Fibroblast of peridontal ligament (primary cell): Measurements from ENCODE around the gene LRRC70.

Experiments used
- DNase-seq: peaks from one replicate; pipeline ENCODE4 v3.0.0-alpha.2; 2010; ENCODE audit errors: extremely low read depth

LRRC70 gene

DNA sequence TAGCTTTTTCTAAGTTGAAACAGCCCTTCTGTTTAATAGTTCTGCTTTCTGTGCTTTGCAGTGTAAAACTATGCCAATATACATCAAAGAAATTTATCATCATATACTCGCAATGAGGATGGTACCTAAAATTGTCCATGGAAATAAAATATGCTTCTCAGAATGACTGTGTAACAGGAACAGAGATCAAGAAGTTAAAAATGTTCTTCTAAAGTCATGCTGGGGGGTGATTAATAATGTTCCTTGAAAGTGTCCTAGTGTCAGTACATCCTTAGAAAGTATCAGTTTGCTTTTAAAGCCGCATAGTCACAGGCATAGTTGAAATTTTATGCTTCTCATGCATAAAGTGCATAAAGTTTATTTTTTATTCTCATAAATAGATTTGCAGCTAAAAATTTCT is 4.0 kb upstream of the LRRC70 start:
- DNase-seq = no peak

DNA sequence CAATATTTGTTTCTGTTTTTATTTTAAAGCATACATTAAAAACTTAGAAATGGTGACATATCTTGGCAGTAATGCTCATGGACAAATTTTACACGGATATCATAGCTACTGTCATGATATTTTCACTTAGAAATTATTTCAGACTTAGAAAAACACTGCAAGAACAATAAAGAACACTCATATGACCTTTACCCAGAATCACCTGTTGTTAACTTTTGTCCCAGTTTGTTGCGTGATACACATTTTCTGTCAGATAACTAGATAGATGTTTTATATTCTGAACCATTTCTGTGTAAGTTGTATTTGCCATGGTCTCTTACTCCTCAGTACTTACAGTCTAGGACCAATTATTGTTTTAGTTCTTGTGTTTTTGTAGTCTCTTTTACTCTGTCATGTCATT is 3.6 kb upstream of the LRRC70 start:
- no peak for DNase-seq

DNA sequence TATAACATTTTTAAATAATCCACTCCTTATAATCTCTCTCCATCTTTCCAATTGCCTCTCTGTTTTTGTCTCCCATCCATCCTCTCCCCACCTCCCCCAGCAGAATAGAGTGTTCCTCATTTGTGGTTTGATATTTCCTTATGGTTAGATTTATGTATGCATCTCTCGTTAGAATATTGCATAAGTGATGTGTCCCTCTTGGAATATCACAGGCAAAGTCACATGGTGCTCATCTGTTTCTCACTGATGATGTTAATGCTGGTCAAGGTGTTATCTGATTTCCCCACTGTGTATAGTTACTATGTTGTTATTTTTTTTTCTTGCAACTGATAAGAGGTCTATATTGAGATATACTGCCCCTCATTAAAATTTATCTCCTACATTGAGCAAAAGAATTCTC is 3.1 kb upstream of the LRRC70 start:
- no peak for DNase-seq

DNA sequence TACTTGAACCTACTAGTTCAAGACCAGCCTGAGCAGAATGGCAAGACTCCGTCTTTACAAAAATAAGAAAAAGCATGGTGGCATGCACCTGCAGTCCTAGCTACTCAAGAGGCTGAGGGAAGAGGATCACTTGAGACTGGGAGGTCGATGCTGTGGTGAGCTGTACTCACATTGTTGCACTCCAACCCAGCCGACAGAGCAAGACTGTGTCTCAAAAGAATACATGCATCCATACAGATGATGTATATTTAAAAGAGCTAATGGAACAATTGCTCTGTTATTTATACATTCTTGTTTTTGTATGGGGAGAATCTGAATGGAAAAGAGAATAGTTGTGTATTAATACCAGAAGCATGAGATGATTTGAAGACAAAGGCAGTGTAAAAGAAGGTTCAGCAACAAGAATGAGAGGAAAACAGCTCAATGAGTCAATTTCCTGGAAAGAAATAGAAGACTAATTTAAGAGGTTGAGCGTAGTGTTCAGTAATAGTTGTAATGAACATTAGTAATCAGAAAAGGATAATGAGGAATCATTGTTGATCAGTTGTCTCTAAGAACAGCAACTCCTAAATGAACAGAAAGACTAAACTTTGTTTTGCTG is 1.9 kb upstream of the LRRC70 start:
- no peak for DNase-seq

DNA sequence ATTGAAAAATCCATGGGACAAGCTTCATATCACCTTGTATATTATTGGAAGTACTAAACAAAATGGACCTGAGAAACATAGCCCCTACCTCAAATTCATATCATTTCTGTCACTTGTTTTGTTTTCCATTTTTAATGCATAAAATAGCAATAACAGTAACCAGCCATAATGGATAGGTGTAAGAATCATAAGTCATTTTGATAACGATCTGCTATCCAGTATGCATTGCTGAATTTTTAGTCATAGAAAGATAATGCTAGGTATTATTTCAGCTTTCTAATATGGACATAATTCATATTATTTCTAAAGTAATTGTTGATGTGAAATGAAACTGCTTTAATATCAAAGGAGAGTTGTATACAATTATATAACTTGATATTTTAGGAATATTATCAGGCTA is 1.1 kb upstream of the LRRC70 start:
- DNase-seq = no peak

DNA sequence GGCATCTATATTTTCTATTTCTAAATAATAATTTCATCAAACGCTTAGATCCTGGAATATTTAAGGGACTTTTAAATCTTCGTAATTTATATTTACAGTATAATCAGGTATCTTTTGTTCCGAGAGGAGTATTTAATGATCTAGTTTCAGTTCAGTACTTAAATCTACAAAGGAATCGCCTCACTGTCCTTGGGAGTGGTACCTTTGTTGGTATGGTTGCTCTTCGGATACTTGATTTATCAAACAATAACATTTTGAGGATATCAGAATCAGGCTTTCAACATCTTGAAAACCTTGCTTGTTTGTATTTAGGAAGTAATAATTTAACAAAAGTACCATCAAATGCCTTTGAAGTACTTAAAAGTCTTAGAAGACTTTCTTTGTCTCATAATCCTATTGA is 1.1 kb downstream of the LRRC70 start:
- no peak for DNase-seq

DNA sequence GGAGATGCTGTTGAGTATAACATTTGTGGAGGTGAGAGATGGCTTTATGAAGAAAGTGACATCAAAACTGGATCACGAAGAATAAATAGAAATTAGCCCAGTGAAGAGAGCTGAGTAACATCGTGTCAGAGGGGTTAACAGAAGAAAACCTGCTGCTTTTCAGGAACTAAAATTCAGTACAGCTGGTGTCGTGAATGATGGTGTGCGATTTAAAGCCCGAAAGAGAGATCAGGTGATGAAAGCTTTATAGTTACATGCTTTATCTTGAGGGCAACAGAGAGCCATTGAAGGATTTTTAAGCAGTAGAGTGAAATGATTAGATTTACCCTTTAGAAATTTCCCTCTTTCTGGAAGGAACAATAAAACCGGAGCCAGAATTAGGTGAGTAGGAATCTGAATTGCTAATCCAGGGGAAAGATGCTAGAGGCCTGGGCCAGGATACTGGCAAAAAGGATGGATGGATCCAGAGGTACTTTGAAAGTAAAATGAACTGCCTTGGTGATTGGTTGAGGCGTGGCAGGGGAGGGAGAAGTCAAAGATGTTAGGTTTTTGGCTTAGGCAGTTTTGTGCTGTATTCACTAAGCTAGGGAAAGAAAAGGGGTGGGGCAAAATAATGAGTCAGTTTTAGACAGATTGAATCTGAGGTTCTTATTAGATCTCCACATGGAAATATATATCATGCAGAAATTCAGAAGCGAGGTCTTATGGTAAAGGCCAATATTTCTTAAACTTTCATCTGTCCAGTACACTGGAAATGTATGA is 3.4 kb downstream of the LRRC70 start:
- DNase-seq = no peak

DNA sequence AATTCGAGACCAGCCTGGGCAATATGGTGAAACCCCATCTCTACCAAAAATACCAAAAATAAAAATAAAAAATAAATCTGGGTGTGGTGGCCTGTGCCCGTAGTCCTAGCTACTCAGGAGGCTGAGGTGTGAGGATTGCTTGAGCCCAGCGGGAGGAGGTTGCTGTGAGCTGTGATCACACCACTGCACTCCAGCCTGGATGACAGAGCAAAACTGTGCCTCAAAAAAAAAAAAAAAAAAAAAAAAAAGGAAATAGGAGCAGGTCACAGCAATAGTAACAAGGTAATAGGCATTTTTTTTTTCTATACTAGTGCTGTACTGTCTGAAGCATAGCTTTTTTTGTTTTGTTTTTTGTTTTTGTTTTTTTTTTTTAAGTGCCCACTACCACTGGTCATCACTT is 5.8 kb downstream of the LRRC70 start:
- DNase-seq = no peak

DNA sequence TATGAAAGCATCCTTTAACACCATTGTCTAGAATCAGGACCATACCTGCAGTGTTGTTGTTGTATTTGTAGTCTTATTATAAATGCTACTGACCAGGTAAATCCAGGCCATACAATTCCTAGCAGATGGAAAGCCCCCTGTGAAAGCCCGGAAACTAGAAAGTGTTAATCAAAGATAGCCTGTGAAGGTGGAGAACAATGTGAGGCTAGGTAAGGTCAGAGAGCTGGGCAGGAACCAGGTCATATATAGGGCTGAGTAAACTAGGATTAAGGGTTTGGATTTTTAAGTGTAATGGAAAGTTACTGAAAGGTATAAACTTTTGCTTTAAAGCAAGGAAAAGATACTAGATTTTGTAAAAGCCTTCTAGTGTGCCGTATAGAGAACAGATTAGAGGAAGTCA is 6.7 kb downstream of the LRRC70 start:
- no peak for DNase-seq

DNA sequence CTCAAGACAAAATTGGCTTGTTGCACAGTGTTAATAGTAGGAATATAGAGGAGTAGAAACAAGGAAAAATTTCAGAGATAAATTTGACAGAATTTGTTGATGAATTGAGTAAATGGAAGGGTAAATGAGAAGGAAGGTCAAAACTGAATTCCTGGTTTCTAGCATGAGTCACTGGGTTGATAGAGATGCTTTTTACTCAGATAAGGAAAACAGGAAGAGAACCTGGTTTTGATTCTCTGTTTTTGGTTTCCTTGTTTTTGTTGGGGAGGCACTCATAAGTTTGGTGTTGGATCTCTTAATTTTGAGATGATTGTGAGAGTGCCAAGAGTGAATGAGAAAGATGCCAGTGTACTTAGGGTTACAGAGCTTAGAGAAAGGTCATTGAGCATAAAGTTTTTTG is 7.1 kb downstream of the LRRC70 start:
- no peak for DNase-seq

DNA sequence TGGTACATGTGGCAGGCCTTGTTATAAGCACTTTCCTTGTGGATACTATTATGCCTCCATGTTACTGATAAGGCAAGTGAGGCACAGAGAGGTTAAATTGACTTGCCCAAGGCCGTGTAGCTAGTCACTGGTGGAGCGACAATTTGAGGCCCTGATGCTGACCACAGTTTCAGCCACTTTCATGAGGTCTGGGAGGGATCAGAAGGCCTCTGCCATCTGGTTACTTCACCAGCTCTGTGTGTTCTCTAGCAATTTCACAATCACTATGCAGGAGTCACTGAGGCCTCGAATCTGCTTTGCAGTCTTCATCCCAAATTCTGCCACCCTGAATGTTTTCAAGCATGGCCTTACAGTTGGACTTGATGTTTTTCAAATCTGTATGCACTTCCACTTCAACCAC is 9.1 kb downstream of the LRRC70 start:
- DNase-seq = peak; percentile 33

DNA sequence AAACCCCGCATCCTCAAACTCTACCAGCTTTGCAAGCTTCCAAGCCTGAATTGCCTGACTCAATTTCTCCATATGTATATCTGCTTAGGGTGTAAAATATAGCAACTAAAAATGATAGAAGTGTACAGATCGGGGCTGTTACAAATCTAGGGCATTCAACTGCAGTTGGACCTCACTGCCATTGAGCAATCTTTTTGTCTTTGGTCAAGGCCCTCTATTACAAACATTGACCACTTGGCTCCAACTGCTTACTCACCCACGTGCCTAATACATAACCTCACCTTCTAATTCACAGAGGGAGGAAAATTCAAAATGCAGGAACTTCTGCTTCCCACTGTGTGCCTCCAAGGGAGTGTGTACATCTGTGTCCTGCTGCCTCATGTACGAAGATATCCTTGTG is 10.0 kb downstream of the LRRC70 start:
- no peak for DNase-seq

DNA sequence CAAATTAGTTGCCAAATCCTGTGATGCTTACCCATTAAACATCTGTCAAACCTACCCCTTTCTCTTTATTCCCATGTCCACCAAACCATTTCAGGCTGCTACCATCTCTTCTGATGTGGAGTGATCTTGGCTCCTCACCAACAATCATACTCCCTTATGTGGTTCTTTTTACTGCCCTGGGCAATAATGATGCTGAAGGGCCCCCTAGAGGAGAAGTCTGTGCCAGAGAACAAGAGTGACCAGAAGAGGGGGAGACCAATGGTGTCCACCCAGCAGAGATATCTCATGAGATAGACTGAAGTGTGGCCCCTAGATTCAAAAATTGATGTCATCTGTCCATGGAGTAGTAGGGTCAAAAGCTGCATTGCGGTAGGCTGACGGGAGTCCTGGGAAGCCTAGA is 10.9 kb downstream of the LRRC70 start:
- no peak for DNase-seq

DNA sequence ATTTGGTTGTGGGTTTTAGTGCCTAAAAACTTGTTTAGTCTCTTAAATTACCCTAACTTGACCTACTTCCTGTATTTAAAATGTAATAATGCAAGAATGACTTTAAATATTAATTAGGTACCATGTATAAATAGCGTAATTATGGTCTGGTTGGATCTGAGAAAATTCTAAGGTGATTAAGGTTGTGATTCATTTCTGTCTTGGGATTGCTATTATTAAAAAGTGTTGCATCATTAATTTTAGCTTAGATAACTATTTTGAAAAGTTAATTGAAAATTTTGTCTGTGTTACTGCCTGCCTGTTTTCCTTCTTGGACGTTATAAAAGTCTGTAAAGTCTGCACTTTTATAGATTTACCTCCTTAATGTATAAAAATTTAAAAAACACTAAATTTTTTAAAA is 11.8 kb downstream of the LRRC70 start:
- DNase-seq = no peak

DNA sequence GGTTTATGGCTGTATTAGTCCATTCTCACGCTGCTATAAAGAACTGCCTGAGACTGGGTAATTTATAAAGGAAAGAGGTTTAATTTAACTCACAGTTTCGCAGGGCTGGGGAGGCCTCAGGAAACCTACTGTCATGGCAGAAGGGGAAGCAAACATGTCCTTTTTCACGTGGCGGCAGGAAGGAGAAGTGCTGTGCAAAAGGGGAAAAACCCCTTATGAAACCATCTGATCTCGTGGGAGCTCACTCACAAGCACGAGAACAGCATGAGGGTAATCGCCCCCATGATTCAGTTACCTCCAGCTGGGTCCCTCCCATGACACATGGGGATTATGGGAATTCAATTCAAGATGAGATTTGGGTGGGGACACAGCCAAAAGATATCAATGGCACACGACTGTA is 13.9 kb downstream of the LRRC70 start:
- no peak for DNase-seq

DNA sequence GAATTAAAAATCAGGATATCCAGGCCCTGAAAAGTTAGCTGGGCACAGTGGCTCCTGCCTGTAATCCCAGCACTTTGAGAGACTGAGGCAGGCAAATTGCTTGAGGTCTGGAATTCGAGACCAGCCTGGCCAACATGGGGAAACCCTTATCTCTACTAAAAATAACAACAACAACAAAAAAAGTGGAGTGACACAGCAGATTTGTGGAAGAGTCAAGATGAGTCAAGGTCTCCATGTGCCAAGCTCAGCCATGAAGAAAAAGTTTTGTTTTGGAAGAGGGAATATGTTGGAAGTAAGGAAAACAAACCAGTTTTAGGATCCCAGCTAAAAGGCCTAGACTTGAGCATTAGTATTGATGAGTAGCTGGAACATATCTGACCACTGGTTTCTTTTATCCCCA is 14.7 kb downstream of the LRRC70 start:
- peak; percentile 49 for DNase-seq

DNA sequence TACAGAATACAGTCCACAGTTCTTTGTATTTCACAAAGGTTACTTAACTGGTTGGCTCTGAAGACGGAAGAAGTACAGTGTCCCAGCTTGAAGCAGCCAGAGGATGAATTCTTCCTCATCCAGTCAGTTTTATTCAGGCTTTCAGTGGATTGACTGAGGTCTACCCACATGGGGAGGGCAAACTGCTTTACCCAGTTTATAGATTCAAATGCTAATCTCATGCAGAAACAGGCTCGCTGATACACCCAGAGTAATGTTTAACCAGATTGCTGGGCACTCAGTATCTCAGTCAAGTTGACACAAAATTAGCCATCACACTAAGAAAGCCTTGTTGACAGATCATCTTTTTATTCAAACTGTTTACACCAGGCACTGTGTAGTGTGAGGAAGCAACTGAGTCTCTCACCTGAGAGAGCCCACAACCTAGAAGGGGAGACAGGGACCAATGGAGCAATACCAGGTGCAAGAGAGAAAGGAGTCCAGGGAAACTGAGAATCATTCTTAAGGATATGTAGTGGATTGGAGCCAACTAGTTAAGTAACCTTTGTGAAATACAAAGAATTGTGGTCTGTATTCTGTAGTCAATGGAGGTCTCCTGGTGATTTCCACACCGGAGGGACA is 15.9 kb downstream of the LRRC70 start:
- no peak for DNase-seq

DNA sequence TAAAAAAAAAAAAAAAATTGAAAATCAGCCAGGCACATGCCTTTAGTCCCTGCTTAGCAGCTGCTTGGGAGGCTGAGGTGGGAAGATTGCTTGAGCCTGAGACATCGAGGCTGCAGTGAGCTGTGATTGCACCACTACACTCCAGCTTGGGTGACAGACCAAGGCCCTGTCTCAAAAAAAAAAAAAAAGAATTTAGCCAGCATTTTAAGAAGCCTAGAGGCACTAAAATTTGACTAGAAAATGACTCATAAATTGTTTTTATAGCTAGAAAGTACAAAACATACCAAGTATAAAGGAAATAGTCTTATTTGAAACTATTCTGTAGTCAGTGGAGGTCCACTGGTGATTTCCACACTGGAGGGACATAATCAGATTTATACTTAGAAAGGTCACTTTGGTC is 17.5 kb downstream of the LRRC70 start:
- DNase-seq = peak; percentile 11

DNA sequence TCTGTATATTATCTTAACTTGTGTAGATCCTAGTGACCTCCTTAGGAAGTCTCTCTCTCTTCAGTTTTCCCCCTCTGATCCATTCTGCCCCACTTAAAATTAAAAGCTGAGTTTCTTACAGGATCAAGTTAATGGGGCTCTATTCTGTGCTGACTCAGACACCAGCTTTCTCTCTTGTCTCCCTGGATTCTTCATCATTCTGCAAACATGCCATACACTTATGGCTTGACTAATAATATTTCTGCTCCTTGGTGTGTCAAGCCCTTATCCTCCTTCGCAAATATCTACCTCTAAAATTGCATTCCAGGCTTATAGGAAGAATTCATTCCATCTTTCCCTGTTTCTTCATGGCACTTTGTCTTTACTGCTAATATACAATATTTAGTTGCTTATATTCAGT is 18.1 kb downstream of the LRRC70 start:
- no peak for DNase-seq

DNA sequence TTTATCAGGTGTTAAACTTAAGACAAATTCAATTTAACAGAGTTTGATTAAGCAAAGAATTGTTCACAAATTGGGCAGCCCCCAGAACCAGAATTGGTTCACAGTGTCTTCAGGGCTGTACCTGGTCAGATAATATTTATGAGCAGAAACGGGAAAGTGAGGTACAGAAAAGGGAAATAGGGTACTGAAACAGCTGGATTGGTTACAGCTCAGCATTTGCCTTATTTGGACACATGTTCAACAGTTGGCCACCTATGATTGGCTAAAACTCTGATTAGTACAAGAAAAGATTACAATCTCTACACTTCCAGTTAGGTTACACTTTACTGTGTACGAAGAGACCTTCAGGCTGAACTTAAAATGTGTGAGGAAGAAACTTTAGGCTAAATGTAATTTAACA is 18.7 kb downstream of the LRRC70 start:
- no peak for DNase-seq

DNA sequence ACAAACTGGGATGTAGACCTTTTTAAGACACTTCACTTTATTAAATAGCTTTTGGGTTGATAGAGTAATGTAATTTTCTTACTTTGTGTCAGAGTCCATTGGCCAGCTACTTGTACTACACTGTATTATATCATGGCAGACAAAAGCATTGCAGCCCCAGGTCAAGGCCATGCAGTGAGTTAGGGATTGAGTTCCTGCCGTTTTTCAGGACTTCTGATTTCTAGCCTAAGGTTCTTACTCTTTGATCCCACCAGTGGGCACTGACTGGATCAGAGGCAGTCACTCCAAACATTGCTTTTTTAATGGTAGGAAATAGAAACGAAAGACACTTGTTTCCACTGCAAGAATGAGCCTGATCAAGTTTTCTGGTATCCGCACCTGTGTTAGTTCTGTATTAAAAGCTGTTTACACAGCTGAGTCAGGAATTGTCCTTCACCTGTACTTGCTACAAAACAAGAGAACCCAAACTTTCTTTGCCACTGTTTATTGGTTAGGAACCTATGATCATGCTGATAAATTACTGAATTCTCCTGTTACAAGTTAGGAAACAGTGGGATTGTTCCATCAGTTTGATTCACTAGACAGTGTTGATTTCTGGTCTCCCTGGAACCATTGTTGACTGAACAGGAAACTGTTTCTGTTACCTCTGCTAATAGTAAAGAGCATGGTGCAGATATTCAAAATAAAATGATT is 22.1 kb downstream of the LRRC70 start:
- no peak for DNase-seq

DNA sequence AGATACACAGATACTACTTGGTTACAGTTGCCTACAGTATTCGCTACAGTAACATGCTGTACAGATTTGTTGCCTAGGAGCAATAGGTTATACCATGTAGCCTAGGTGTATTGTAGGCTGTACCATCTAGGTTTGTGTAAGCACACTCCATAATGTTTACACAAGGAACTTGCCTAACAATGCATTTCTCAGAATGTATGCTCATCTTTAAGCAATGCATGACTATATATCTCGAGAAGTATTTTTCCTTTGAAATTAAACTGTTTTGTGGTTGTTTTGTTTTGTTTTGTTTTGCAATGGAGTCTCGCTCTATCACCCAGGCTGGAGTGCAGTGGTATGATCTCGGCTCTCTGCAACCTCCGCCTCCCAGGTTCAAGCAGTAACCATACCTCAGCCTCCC is 25.3 kb downstream of the LRRC70 start:
- DNase-seq = no peak

DNA sequence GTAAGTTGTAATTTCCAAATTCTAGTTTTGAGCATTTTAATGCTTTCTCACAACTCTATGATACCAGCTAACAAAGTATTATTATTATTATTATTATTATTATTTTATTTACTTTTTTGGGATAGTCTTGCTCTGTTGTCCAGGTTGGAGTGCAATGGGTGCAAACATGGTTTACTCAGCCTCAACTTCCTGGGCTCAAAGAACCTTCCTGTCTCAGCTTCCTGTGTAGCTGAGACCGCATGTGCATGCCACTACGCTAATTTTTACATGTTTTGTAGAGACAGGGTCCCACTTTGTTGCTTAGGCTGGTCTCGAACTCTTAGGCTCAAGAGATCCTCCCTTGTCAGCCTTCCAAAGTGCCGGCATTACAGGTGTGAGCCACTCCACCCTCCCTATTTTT is 27.0 kb downstream of the LRRC70 start:
- no peak for DNase-seq
